Stimulated activated CD8-positive, alpha-beta memory T cell treated with anti-CD3 and anti-CD28 coated beads, Interleukin-15, amount 100 ng/mL, for 48 hours (primary cell): Measurements from ENCODE around the gene URI1.

ENCODE experiments used
- DNase-seq, 2 donors: peaks; one replicate each; pipeline ENCODE4 v3.0.0-alpha.2; 2020; ENCODE audit warnings: low read depth in 2 of 2

The URI1 gene

DNA sequence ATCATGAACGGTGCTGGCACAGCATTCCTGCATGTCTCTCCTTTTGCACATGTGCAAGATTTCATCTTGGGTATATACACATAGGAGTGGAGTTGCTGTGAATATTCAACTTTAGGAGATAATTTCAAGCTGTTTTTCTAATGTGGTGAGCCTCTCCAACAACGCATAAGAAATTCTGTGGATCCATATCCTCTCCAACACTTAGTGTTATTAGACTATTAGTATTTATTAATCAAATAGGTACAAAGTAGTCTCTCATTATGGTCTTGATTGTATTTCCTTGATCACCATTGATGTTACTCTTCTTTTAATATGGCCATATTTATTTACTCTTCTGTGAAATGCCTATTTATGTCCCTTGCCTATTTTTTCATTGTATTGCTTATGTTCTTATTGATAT is 114.5 kb downstream of the URI1 start:
- DNase-seq, result no peak

DNA sequence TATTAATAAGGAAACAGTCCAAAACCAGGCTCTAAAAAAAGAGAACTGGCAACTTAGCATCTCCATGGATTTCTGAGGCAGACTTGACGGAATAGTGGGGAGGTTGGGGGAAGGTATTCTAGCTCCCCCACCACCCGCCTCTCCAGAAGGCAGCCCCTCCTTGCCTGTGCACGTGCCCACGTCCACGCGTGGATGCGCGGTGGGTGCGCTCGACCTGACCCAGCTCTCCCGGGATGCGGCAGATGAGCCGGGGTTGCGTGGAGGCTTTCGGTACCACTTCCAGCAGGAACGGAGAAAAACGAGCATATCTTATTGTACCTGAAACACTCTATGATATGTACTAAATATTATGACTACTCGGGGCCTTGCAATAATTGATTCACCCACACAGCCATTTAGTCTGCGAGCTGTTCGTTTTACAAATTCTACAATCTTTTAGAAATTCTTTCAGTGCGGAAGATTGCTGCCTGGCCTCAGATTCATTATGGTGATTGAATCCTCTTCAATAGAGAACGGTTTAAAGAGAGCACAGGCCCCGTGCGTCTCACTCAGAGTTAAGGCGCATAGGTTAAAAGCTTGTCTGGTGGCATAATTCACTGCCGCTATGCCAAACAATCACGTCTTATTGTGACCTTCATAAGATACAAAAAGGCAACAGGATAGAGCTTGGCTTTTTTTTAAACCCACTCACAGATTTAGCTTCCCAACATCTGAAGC is 117.9 kb downstream of the URI1 start:
- no peak for DNase-seq

DNA sequence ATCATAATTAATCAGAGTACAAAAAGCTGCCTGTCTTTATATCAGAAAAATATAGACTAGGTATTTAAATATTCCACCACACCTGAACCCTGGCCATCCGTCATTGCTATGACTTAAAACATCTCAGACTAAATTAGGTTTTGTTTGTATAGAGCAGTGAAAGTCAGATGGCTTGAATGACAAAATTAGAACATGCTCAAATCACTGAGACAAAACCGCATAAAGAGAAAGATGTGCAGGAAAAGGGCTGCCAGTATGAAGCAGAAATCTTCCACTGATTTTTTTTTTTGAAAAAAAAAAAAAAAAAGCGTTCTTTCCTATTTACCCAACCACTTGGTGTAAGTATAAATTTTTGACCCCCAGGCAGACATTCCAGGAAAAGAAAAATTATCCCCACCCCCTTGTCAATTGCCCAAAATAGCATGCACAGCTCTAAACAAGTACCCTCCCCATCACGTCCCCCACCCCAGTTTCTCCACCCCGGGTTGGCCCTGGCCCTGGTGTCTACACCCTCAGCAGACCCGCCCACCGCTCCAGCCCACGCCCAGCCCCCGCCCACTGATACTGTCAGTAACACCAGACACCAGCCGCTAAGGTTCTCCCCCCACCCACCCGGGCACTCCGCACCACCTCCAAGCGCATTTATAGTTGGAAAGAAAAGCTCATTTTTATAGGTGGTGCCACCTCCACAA is 118.6 kb downstream of the URI1 start:
- no peak for DNase-seq

DNA sequence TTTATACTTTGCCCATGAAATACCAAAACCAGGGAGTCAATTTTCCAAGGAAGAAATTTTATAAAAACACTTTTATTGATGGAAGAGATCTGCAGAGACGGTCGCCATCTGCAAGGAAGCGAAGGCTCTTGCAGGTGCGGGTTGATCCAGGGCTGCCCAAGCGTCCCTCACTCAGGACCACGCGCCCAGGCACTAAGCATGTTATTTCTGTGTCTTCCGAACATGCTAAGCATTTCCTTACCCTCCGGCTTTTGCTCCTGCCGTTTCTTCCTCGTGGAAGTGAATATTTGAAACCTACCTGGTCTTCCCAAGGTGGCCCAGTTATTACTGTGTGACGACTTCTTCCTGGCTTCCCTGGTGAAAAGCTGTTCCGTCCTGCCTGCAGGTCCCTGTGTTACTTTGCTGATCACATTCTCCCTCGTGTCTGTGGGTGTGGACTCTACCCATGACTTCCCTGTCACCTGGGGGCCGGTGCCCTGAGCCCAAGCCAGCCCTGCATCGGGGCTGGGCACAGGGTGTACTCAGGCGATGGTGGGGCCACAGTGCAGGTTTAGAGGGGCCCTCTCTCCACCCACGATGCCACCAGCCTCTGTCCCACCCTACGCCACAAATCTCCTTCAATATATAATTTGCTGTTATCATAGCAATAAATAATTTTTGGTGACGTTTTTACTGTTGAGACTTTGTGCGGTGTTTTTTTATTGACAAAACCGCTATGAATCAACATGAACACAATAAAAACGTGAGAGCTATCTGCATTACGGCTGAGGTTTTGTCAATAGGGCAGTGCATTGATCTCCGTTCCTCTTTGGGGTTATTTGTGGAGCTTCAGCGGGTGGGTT is 119.4 kb downstream of the URI1 start:
- DNase-seq, result no peak

DNA sequence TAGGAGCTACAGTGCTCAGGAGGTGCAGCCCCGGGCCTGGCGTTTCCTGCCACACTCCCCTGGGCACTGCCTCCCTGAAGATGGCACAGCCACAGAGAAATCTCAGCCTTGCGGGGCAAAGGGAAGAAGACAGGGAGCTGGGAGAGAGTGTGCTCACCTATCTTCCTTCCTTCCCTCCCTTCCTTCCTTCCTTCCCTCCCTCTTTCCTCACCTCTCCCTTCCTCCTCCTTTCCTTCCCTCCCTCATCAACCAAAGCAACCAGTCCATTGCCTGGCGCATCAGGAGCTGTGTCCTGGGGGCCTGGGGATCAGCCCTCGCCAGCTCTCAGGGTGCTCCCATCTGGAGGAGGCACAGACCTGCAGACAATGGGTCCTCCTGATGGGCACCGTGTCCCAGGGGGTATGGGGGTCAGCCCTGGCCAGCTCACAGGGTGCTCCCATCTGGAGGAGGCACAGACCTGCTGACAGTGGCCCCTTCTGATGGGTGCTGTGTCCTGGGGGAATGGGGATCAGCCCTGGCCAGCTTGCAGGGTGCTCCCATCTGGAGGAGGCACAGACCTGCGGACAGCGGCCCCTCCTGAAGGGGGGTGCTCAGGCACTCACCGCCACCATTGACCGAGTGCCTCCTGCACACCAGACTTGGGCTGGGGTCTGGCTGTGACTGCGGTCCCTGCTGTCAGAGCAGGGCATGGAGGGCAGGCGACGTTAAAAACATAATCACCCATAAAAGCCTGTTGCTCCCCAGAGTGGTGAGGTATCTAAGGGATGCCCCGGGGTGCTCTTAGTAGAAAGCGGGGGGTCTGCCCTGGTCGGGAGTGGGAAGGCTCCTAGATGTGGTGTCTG is 120.2 kb downstream of the URI1 start:
- DNase-seq, result no peak

DNA sequence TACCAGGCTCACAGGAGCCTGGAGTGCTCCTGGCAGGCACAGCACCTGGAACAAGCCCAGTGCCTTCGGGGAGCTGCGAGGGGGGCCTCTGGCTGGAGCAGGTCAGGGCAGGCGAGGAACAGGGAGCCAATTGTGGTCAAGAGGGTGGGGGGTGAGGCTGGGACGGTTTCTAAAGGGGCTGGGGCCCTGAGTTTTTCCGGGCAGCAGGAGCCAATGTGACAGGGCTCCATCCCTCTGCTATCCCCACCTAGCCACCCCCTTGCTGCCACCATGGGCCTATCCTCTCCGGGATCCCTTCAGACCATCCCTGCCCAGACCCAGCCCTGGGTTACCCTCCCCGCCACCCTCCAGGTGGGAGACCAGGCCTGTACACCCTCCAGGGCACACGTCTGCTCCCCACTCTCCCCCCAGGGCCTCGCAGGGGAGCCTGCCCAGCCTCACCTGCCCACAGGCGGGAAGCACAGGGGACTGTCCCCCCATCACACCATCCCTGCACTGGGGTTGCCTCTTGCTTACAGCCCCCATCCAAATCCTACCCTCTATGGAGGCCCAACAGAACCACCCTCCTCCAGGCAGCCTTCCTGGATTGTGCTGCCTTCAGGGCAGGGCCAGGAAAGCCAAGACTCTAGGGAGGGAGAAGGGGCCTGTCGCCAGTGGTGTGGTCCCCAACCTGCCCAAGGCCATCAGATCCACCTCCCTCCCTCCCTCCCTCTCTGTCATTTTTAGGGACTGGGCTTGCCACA is 121.0 kb downstream of the URI1 start:
- DNase-seq, result no peak

DNA sequence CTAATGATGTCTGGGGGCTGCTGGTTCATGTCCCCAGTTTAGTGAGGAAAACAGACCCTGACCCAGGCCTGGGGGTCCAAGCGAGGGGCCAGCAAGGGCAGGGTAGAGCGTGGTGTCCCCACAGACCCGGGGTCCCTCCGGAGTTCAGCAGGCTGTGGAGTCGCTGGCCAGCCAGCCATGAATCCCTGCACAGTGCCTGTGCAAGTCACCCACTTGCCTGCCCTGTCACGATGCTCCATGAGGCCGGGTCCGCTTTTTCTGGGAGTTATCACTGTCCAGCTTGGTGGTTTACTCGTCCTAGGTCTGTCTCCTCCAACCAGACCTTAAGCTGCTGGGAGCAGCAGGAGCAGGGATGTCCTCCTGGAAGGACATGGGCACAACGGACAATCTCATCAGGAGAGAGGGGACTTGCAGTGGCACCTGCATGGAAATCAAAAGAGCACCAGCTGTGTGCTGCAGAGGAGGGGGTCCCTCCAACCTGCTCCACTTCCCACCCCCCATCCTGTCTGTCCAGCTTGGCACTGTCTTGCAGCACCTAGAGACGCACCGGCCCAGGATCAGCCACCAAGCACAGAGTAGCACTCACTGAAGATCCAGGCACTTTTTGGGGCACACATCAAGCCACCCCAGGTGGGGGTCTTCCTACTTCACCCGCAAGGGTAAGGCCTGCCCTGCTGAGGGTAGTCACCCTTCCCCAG is 121.8 kb downstream of the URI1 start:
- no peak for DNase-seq

DNA sequence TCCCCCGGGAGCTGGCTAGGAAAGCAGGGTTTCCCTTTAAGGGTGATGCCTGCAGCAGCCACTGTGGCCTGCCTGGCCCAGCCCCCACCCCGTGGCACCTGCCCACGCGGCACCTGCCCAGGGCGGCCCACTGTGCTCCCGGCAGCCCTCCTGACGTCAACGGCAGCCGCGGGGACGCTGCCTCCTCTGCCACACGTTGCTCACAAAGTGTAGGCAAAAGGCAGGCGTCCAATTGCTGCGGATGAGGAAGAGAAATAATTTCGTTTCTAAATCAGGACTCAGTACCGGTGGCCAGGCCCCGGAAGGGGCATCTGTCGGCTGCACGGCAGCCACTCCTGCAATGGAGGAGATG is 122.3 kb downstream of the URI1 start:
- no peak for DNase-seq

DNA sequence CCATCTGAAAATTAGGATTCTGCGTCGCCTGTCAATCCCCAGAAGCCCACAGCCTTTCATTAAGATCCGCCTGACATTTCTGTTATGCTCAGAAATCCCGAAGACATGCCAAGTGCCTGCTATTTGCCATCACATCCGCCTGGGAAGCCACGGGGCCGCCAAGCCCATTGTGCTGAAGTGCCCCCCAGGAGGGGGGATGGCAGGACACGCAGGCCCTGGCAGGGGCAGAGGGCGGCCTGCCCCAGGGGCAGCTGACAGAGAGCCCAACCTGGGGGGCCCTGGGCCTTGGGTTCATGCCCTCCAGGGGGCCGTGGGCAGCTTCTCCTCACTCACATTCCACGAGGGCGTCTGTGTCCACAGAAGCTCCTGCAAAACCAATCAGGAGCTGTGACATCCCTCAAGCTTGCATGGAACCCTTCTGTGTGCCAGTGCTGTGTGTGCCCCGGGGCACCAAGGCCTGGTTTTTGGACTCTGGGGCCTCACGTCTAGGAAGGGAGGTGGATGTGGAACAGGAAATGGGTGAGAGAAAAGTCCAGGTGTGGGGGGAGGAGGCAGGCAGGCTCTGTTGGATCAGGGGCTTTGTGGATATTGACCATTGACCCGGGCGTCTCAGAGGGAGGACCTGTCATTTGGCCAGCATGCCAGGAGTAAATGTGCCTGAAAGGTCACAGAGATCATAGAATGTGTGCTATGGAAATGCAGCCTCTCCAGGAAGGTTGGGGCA is 122.9 kb downstream of the URI1 start:
- DNase-seq, result no peak

DNA sequence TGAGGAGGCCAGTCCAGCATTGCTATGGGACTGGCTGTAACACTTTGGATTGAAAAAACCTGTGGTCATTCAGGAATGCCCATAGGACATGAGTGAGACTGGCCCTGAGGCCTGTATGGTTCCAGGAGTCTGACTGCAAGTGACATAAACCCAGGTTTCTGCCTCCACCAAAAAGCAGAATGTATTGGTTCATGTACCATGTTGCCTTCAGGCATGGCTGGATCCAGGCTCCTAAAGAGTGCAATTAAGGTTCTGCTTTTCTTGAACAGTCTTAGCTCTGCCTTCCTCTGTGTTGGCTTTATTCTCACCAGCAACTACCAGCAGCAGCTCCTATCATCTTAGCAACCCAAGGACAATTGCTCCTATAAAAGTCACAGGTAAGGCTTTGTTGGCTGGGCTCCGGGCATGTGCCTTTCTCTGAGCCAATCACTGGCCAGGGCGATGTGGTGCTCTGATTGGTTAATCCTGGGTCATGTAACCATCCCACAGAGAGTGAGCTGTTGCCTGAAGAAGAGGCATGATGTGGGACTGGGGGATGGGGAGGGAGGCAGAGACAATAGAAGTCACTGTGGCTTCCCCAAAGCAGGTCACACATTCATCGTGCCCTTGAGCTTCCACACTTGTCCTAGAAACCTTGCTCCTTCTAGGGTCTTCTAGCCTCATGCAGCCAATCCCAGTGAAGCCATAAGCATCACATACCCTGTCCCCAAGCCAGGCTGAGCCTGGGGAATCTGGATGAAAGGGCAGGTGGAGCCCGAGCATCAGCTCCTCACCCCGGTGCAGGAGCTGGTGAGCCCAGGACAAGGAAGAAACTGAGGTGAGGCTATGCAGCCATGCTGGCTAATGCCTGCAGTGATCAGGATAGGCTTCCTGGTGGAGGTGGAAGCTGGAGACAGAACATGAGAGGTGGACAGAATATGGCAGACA is 123.9 kb downstream of the URI1 start:
- DNase-seq, result no peak
